Right lobe of liver (tissue), 6 donors: ENCODE data around the gene LUZP1. TPM values are rescaled to one million over a fixed set of nuclear protein-coding genes. Genes with fewer than 3 reads are reported as not detected.

ENCODE experiments used
- ATAC-seq, 4 donors: fragments of 200-7000 bp; cut with Tn5 transposase; one replicate each; pipeline ENCODE4 v1.9.1; 2020; ENCODE audit warnings: mild to moderate bottlenecking in 4 of 4, moderate library complexity in 4 of 4
- DNase-seq, 3 donors: peaks; one replicate each; pipeline ENCODE4 v3.0.0-alpha.2; 2020
- H3K27ac ChIP-seq, 3 donors: fragments of 200-600 bp; one replicate each; pipeline ENCODE4 v1.8.0; 2022
- H3K27me3 ChIP-seq, 2 donors: fragments of 200-600 bp; one replicate each; pipeline ENCODE4 v1.8.0; 2022
- H3K36me3 ChIP-seq, 4 donors: fragments of 200-600 bp; sonication (generic) in 1 of 4; one replicate each; pipeline versions ENCODE4 v1.5.1 to v1.8.0; 2017 to 2022; ENCODE audit warnings: control low read depth in 1 of 4
- H3K4me1 ChIP-seq, 4 donors: fragments of 200-600 bp; sonication (generic) in 1 of 4; one replicate each; pipeline versions ENCODE4 v1.5.1 to v1.8.0; 2017 to 2022; ENCODE audit warnings: control low read depth in 1 of 4
- H3K4me3 ChIP-seq, 3 donors: fragments of 200-600 bp; one replicate each; pipeline ENCODE4 v1.8.0; 2022
- H3K9me3 ChIP-seq, 4 donors: fragments of 200-600 bp; sonication (generic) in 1 of 4; one replicate each; pipeline versions ENCODE4 v1.5.1 to v1.8.0; 2017 to 2022; ENCODE audit warnings: control low read depth in 1 of 4
- CTCF ChIP-seq, 4 donors: fragments of 200-600 bp in 3 of 4; fragments of 450-650 bp in 1 of 4; IDR thresholded peaks; one replicate each; pipeline versions ENCODE4 v1.5.1 to v1.8.0; 2016 to 2022; ENCODE audit warnings: antibody characterized with exemption in 4 of 4, mild to moderate bottlenecking in 2 of 4
- POLR2A ChIP-seq: fragments of 450-650 bp; IDR thresholded peaks from one replicate; pipeline ENCODE4 v1.6.1; 2017; ENCODE audit warnings: antibody characterized with exemption, mild to moderate bottlenecking
- whole genome bisulfite sequencing: methylation state at CpG from one replicate; pipeline ENCODE4 v1.1.6; 2018; ENCODE audit warnings: low coverage, low lambda C conversion rate; ENCODE audit not compliant: insufficient coverage; ENCODE audit errors: missing lambda C conversion rate; 5-methylcytosine and 5-hydroxymethylcytosine counted together
- intact Hi-C, 2 donors: fragments of 100-400 bp; cut with DNase I; formaldehyde crosslinking; loops; one replicate each; pipeline versions ENCODE4 v1.11.2 to v1.14.1; 2022
- total RNA-seq, 6 experiments: library from RNA; depleted of rRNA in 2 of 6; stranded (reverse); fragments of >200 nt in 2 of 6; fragmentation: NEBNext Ultra II Directional in 3 of 6; extraction: Animal tissue kit (Norgen Biotek cat#: 25700) in 3 of 6; gene quantifications; one replicate each; pipeline versions ENCODE4 v1.1.0 to v1.2.4, GENCODE V29; 2016 to 2023
- donor health status: DM: no; HTN: yes; CAD: no.
- donor health status: DM: no; HTN: no; CAD: no.
- donor health status: DM: no; HTN: no; CAD: no.
- donor health status: DM: no; HTN: yes; CAD: no.
- donor health status: DM: no; HTN: yes; CAD: no.

LUZP1 gene
- total RNA-seq, 6 experiments from 2014 or later, result 4.1 to 8.0 (median 6.1) TPM

GRCh38 chr1:23062271-23062670 lies 106.4 kb downstream of the LUZP1 start:
- H3K4me1 ChIP-seq, result no peaks in the 10 kb centered on the region
- no peaks in the 10 kb centered on the region for H3K27me3 ChIP-seq
- H3K27ac ChIP-seq, result no peak overlapping the region
- 95% methylated on average over 2 of the region's 2 CpGs for WGBS
- peaks cover 0 to 18% (median 8%) of the 10 kb centered on the region in 4 donors for H3K36me3 ChIP-seq
- DNase-seq, result no peak
- no peak overlapping the region for H3K4me3 ChIP-seq
- intact Hi-C loops, result no loop called here
- TF ChIP-seq CTCF (IDR thresholded peaks at IDR 0.05), result no peak
- no peak for TF ChIP-seq POLR2A
- no peaks in the 10 kb centered on the region for H3K9me3 ChIP-seq
- no peak for ATAC-seq

DNA sequence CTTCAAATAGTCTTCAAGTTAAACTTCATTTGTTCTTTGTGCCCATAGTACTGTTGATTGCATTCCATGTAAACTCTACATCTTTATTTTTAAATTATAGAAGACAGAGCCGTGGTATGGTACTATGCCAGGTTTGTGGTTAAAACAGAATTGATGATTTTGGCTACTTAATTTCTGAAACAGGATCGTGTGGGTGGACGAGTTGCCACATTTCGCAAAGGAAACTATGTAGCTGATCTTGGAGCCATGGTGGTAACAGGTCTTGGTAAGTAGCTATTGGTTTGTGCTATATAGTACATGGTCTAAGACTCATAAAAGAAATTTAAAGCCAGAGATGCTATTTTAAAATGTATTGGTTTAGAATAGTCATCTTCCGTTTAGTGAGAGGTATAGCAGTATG lies 111.4 kb downstream of the LUZP1 start:
- intact Hi-C loops, result no loop called here
- WGBS, result 93% methylated on average over 5 of the region's 5 CpGs
- Histone ChIP-seq H3K4me3 (no peak overlapping the region), H3K27ac (no peak overlapping the region), H3K4me1 (no peaks in the 10 kb centered on the region), H3K36me3 (peaks cover 0 to 26% (median 8%) of the 10 kb centered on the region in 4 donors), H3K9me3 (no peaks in the 10 kb centered on the region), H3K27me3 (no peaks in the 10 kb centered on the region)
- no peak for ATAC-seq
- no peak for DNase-seq
- no peak for TF ChIP-seq POLR2A
- TF ChIP-seq CTCF (IDR thresholded peaks at IDR 0.05), result no peak

- no peaks in the 10 kb centered on the region for H3K9me3 ChIP-seq
- ATAC-seq (no peak), DNase-seq (no peak)
- no peaks in the 10 kb centered on the region for H3K27me3 ChIP-seq
- intact Hi-C loops, result no loop called here
- H3K27ac ChIP-seq, result no peak overlapping the region
- no peak overlapping the region for H3K4me3 ChIP-seq
- TF ChIP-seq POLR2A, result no peak
- no peak for TF ChIP-seq CTCF (IDR thresholded peaks at IDR 0.05)
- 87% methylated on average over 4 of the region's 4 CpGs for WGBS
- H3K4me1 ChIP-seq, result no peaks in the 10 kb centered on the region
- H3K36me3 ChIP-seq, result peaks cover 0 to 19% (median 0%) of the 10 kb centered on the region in 4 donors
Observed at GRCh38 chr1:23051290-23051909, 117.3 kb downstream of the LUZP1 start.

DNA sequence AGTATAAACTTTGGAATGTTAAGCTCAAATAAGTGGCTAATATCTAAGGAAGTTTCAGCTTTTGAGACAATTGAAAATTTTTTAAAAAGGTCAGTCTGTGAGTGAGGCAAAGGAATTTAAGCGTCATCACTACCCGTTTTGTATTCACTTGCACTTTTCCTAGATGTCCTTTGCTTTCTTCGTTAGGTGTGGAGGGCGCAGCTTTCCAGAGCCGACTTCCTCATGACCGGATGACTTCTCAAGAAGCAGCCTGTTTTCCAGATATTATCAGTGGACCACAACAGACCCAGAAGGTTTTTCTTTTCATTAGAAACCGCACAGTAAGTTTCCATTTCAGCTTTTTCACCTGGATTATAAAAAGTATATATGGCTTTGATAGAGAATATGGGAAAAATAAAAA lies 118.5 kb downstream of the LUZP1 start:
- Histone ChIP-seq H3K27me3 (no peaks in the 10 kb centered on the region), H3K9me3 (no peaks in the 10 kb centered on the region), H3K4me3 (no peak overlapping the region), H3K4me1 (no peaks in the 10 kb centered on the region), H3K27ac (no peak overlapping the region), H3K36me3 (peaks cover 0 to 19% (median 0%) of the 10 kb centered on the region in 4 donors)
- intact Hi-C loops, result no loop called here
- TF ChIP-seq POLR2A (no peak), CTCF (IDR thresholded peaks at IDR 0.05) (no peak)
- DNase-seq (no peak), ATAC-seq (no peak)
- WGBS, result 70% methylated on average over 7 of the region's 7 CpGs
